IMR-90 (cell line): ENCODE data around the gene TMEM256.

ENCODE experiments used
- BHLHE40 ChIP-seq: fragments of 150-350 bp; IDR thresholded peaks from 2 replicates; pipeline ENCODE4 v1.6.1; 2016; ENCODE audit warnings: mild to moderate bottlenecking, low read depth, low read length
- POLR2A ChIP-seq: IDR thresholded peaks from 2 replicates; pipeline ENCODE4 v1.6.1; 2012; ENCODE audit warnings: mild to moderate bottlenecking, low read depth, low read length
- RCOR1 ChIP-seq: IDR thresholded peaks from 2 replicates; pipeline ENCODE4 v1.6.1; 2012; ENCODE audit warnings: mild to moderate bottlenecking, low read length, improper control_type of control experiment; ENCODE audit not compliant: insufficient replicate concordance

DNA sequence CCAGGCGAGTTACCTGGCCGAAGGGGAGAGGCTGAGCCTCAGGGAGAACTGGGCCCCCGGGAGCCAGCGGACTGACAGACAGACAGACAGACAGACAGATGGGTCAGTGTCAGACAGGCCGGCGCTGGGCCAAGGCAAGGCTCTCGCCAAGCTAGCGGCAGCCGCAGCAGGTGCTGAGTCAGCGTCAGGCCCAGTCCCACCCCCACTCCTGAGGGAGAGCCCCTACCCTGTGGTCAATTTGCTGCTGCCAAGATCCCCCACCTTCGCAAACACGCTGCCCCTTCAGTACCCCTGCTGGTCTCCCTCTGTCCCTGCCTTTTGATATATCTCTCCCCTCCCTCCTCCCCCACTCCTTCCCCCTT, 36.9 kb upstream of the TMEM256 start:
- TF ChIP-seq BHLHE40 = no peak
- no peak for TF ChIP-seq RCOR1
- no peak for TF ChIP-seq POLR2A
